GM13976 (cell line): Measurements from ENCODE around the gene TBC1D4.

Source experiments
- DNase-seq: peaks from one replicate; pipeline ENCODE4 v3.0.0; 2012; ENCODE audit warnings: low spot score
- CTCF ChIP-seq: IDR thresholded peaks from 2 replicates; pipeline ENCODE4 v1.5.1; 2012; ENCODE audit warnings: borderline replicate concordance, mild to moderate bottlenecking; ENCODE audit not compliant: insufficient read depth; ENCODE audit errors: extremely low read depth, missing control alignments, control extremely low read depth
- in situ Hi-C: fragments of 300-500 bp; cut with MboI; formaldehyde crosslinking; loops from one replicate; pipeline ENCODE4 v1.12.0; 2022; ENCODE audit warnings: low sequenced_read_pairs, mixed read lengths, inconsistent platforms; ENCODE audit not compliant: unreplicated experiment

The TBC1D4 gene

GRCh38 chr13:75329097-75329496, 152.9 kb downstream of the TBC1D4 start:
- DNase-seq = no peak
- in situ Hi-C loops = no loop called here
- TF ChIP-seq CTCF = no peak

GRCh38 chr13:75327135-75327510, 154.8 kb downstream of the TBC1D4 start:
- TF ChIP-seq CTCF = no peak

GRCh38 chr13:75326173-75327134, 155.5 kb downstream of the TBC1D4 start:
- TF ChIP-seq CTCF = no peak
- in situ Hi-C loops = no loop called here
- DNase-seq = peak; percentile 66

More at GRCh38 chr13:75327135-75327510, 154.8 kb downstream of the TBC1D4 start:
- in situ Hi-C loops = no loop called here
- no peak for DNase-seq

GRCh38 chr13:75325711-75326110, 156.3 kb downstream of the TBC1D4 start:
- no peak for TF ChIP-seq CTCF
- DNase-seq = no peak
- in situ Hi-C loops = no loop called here

GRCh38 chr13:75324413-75324940, 157.5 kb downstream of the TBC1D4 start:
- TF ChIP-seq CTCF = no peak
- DNase-seq = no peak
- in situ Hi-C loops = no loop called here

- in situ Hi-C loops = no loop called here
- no peak for TF ChIP-seq CTCF
- no peak for DNase-seq
Measured at GRCh38 chr13:75321084-75321483, 160.9 kb downstream of the TBC1D4 start.

- in situ Hi-C loops = no loop called here
- DNase-seq = no peak
- TF ChIP-seq CTCF = no peak
Measured at GRCh38 chr13:75319254-75319653, 162.7 kb downstream of the TBC1D4 start.
